Breast epithelium (tissue), 3 donors: ENCODE results near the gene ERFL.

Experiments
- CTCF ChIP-seq, 3 donors: fragments of 450-650 bp; IDR thresholded peaks; one replicate each; pipeline ENCODE4 v1.5.1; 2016 to 2017; ENCODE audit warnings: antibody characterized with exemption in 3 of 3, mild to moderate bottlenecking in 3 of 3, moderate library complexity in 3 of 3
- POLR2A ChIP-seq: fragments of 450-650 bp; IDR thresholded peaks from one replicate; pipeline ENCODE4 v1.6.1; 2016; ENCODE audit warnings: antibody characterized with exemption, mild to moderate bottlenecking, moderate library complexity

- TF ChIP-seq CTCF (IDR thresholded peaks at IDR 0.05) (no peak), POLR2A (no peak)
Measured at GRCh38 chr19:41872384-41872774, 55.9 kb downstream of the ERFL start.
